GM21528 (cell line): ENCODE results near the gene FBXW12.
"Not testable (repeated sequence)": the region's sequence is repeated elsewhere in the genome, so short reads cannot be mapped to it uniquely, and the experiment has no call there.

Source experiments
- ATAC-seq: cut with Tn5 transposase; IDR thresholded peaks from one replicate; pipeline ENCODE4 v1.9.1; 2021; ENCODE audit warnings: mild to moderate bottlenecking, moderate library complexity; ENCODE audit not compliant: unreplicated experiment, low FRiP score

The FBXW12 gene

DNA sequence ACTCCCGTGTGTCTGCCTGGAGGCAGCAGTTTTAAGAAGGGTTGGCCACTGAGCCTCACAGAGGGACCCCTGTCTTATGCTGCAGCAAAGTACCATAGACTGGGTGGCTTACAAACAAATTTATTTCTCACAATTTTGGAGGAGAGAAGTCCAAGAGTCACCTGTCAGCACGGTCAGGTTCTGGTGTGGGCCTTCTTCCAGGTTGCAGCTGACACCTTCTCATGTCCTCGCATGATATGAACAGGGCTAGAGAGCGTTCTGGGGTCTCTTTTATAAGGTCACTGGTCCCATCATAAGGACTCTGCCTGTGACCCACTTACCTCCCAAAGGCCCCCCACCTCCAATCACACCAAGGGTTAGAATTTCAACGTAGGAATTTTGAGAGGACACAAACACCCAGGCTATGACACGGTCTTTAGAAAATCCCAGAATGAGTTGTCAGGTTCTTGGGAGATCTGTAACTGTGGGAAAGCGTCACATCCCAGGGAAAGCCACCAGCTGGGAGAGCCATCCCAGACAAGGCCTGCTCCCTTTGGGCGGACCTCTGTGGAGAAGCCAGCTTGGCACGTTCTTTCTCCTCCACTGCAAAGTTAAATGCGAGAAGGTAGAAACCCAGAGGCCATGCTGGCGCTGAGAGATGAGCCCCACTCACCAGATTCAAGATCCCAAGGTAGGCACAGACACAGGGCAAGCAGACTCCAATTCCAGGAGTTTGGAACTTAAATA, at the start of gene FBXW12:
Gene FBXW12 (plus strand): TSS at position 569 of the 726 bp plus-strand sequence. CDS start 549 bp downstream, outside the sequence.
- ATAC-seq, result no peak

DNA sequence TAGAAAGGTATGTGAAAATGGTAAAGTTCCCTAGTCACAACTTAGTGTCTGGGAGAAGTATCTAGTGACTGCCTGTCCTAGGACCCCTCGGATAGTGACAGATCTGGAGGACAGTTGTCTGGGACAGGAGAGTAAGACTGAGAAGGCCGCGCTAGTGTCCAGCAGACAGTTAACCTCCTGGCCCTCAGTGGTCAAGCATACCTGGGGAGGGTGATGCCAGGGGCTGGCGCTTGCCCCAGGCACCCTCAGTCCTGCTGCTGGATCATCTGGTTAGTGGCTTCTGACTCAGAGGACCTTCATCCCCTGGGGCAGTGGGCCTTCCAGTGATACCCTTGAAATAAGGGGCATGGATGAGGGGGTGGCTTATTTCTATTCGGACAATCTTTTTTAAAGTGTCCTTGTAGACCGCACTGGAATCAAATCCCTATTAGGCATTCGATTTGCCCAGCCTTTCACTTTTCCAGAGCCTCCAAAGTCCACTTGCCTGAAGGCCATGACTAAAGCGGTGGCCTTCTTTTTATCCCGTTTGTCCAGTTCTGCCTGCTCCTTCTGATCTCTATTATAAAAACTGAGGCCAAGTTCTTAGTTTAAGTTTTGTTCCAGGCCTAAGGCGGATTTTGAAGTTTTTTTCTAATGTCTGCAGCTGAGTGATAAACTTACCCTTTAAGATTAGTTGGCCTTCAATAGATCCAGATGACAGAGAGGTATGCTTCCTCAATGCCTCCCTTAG, 40.1 kb upstream of the FBXW12 start:
- not testable (repeated sequence) for ATAC-seq

DNA sequence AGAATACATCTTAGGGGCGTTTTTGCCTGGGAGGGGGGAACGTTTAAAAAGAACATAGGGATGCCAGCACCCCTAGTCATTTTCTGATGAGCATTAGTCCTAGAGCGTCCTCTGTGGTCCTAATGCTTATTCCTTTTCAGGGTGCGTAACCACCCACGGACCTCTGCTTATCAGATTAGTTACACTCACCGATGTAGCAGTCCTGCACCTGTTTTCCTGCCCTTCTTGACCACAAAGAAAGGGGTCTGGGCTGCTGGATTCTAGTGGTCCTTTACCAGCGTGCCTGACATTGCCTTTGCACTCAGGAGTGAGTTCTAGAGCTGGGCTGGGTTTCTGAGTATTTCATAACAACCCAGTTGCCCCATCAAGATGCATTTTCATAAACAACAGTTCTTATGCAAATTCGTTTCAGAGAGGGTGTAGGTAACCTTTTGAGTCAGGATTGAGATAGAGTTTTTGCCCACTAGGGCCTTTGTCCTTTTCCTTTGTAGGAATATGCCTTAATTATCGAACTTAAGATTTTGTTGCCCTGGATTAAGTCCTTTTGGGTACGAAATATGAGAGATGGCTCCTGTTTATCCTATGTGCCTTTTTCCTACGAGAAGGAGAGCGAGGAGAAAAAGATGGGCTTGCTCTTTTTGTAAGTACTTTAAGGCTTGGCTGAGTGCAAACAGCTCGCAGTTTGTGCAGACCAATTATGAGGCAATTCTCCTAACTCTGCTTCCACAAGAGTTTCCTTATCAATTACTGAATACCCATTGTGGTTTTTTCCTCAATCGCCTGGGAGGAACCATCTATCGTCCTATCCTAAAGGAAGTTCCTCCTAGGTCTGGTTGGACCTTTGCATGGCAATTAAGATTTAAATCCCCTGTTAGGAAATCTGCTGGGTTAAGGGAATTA, 38.4 kb upstream of the FBXW12 start, which contains the start of gene SPINK8:
Gene SPINK8 (minus strand): TSS at position 316 of the 900 bp plus-strand sequence. CDS start 5,320 bp downstream, outside the sequence.
- not testable (repeated sequence) for ATAC-seq

- ATAC-seq, result no peak
Observed at GRCh38 chr3:48334605-48335004, 37.4 kb upstream of the FBXW12 start.

- not testable (repeated sequence) for ATAC-seq
Observed at GRCh38 chr3:48335286-48335685, 36.7 kb upstream of the FBXW12 start.

- ATAC-seq, result not testable (repeated sequence)
Observed at GRCh38 chr3:48337536-48337935, 34.5 kb upstream of the FBXW12 start.

GRCh38 chr3:48338635-48339034, 33.4 kb upstream of the FBXW12 start:
- no peak for ATAC-seq

GRCh38 chr3:48343432-48343831, 28.6 kb upstream of the FBXW12 start:
- ATAC-seq, result no peak

DNA sequence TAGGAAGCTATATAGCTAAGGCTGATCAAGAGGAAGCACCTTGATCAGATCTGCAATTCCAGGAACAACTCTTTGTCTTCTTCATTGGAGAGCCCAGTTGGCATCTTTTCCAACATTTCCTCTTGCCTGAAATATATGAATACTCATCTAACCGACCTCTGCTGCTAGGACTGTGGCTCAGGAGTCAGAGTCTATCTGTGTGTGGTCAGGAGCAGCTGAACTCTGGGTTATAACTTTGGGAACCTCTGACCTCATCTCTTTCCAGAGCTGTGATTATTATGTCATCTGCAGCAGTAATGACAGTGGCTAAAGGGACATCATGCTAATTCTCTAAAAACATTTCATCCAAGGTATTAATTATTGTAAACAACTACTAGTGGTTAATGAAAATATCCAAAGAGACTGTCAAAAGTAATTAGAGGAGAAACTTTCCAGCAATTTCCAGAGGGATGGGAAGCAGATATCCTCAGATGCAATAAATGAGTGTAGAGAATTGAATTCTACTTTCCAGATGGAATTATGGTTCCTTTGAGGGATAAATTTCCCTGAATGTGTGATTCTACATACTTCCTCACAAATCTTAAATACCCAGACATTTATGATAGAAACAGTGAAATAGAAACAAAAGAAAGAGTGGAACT, 27.0 kb upstream of the FBXW12 start:
- no peak for ATAC-seq

GRCh38 chr3:48345946-48346572, 26.0 kb upstream of the FBXW12 start:
- ATAC-seq, result no peak

DNA sequence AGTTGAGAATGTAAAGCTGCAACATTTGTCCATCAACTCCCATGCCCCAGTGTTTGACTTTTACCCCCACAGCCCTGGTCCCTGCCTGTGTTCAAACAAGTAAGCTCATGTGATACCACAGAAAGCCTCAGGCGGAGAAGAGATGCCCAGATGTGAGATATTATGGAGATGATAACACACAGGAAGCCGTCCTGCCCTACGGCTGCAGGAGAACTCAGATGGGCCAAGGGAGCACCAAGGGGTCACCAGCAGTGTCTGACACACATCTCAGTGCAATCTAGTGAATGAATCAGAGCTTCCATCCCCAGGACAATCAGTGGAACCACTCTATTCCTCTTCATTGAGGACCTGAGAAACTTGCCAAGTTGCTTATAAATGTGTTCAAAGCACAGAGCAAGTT, 24.5 kb upstream of the FBXW12 start:
- no peak for ATAC-seq

GRCh38 chr3:48352546-48352945, 19.5 kb upstream of the FBXW12 start:
- no peak for ATAC-seq

GRCh38 chr3:48353987-48354386, 18.0 kb upstream of the FBXW12 start:
- no peak for ATAC-seq

GRCh38 chr3:48356419-48356818, 15.6 kb upstream of the FBXW12 start:
- no peak for ATAC-seq

DNA sequence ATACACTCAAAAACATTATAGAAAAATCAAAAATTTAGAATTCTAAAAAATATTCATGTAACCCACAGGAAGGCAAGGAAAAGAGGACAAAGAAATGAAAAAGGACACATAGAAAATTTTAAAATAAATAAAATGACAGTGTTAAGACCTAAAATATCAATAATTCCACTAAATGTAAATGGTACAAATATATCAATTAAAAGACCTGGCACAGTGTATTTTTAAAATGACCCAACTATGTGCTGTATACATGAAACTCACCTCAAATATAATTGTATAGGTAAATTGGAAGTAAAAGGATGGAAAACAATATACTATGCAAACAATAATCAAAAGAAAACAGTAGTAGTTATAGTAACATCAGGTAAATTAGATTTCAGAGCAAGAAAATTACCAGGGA, 10.1 kb upstream of the FBXW12 start:
- no peak for ATAC-seq

GRCh38 chr3:48364840-48365239, 7.2 kb upstream of the FBXW12 start:
- no peak for ATAC-seq

- no peak for ATAC-seq
Observed at GRCh38 chr3:48367201-48367600, 4.8 kb upstream of the FBXW12 start.

DNA sequence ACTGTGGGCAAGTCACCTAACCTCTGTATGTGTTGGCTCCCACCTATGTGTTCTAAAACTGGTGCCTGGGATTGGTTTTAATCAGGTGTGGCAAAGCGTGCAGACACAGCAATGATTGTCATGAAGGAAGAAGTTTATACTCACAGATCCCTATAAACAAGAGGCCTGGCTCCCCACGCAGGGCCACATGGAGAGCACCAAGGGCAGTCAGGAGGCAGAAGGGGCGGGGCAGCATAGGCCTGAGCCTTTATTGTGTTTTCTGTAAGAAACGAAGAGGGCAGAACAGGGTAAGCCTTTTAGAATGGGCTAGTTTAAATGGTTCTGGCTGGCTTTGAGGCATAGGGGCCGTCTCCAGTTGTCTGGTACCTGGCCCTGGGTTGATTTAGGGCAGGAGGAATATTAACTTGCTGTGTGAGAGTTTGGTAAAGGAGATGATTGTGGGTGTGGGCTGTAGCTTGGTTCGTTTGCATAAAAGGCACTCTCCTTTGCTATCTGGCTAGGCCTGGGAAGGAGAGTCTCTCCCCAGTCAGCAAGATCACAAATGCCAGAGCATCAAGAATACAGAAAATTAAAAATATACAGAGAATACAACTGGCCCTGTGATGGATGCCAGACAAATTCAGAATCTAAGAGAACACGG, 2.2 kb upstream of the FBXW12 start:
- no peak for ATAC-seq

DNA sequence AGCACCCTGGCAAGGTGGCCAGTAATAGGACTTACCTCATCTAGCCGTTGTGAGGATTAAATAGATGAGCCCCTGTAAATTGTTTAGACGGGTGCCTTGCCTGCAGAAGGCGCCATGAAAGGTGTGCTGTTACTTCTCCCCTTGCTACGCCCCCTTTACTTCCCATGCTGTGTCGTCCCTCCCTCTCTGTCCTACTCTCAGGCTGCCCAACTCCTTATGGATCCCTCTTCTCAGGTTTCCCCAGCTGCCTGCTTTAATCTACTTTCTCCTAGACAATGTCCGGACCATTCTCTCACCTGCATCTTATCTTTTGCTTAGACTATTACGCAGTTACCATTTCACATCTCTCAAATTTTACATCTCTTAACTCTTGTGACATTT, 1.7 kb upstream of the FBXW12 start:
- ATAC-seq, result no peak
